Effector CD8-positive, alpha-beta T cell (primary cell): ENCODE measurements around the gene LRRC75A.
"Not testable (repeated sequence)": the region's sequence is repeated elsewhere in the genome, so short reads cannot be mapped to it uniquely, and the experiment has no call there.

Experiments
- DNase-seq: peaks from one replicate; lab custom pipeline; 2025; lab: John Stamatoyannopoulos, UW
- total RNA-seq, 4 experiments: gene quantifications; one replicate each; lab custom pipeline; 2026; lab: John Stamatoyannopoulos, UW

Gene LRRC75A, protein sequence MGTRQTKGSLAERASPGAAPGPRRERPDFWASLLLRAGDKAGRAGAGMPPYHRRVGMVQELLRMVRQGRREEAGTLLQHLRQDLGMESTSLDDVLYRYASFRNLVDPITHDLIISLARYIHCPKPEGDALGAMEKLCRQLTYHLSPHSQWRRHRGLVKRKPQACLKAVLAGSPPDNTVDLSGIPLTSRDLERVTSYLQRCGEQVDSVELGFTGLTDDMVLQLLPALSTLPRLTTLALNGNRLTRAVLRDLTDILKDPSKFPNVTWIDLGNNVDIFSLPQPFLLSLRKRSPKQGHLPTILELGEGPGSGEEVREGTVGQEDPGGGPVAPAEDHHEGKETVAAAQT
- total RNA-seq, result 5.7 to 9.9 (median 9.3) reads per million in 4 experiments

DNA sequence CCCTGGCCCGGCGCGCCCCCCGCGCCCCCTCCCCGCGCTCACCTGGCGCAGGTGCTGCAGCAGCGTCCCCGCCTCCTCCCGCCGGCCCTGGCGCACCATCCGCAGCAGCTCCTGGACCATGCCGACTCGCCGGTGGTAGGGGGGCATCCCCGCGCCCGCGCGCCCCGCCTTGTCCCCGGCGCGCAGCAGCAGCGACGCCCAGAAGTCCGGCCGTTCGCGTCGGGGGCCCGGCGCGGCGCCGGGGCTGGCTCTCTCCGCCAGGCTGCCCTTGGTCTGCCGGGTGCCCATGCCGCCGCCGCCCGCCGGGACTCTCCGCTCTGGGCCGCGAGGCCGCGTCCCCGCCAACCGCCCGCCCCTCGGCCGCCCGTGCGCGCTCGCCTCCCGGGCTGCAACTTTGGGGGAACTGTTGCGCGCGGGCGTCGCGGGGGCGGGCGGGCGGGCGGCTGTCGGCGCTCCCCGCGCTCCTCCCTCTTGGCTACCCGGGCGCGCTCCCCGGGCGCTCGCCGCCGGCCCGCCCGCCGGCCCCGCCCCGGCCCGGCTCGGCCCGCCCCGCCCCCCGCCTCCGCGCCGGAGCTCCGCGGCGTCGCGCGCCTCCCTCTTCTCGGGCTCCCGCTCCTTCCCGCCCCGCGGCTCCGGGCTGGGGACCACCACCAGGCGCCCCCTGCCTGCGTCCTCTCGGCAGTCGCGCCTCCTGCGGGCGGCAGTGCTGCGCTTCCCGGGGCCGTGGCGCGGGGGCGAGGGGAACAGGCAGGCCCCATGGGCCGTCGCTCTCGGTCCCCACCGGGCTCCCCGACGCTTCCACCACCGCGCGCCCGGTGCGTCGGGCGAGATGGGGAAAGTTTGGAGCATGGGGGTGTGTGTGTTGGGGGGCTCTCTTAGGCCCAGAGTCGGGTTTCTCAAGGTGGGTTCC lies at the start of gene LRRC75A:
Gene LRRC75A, minus strand, starts transcription at position 491 of the 910 bp plus-strand sequence. Its CDS starts 203 bp downstream, at position 288.
- DNase-seq, result peak; percentile 58

DNA sequence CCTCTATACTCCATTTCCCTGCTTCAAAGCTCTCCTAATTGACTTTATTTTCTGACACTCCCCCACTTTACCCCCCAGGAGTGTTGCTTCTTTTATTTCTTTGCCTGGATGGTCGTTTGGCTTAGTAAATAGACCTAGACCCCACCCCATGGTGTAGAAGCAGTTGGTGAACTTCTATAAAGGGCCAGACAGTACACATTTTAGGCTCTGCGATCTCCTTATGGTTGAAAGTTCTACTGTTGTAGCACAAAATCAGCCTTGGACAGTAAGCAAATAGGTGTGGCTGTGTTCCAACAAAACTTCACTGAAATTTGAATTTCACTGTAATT lies 45.1 kb upstream of the LRRC75A start:
- no peak for DNase-seq

DNA sequence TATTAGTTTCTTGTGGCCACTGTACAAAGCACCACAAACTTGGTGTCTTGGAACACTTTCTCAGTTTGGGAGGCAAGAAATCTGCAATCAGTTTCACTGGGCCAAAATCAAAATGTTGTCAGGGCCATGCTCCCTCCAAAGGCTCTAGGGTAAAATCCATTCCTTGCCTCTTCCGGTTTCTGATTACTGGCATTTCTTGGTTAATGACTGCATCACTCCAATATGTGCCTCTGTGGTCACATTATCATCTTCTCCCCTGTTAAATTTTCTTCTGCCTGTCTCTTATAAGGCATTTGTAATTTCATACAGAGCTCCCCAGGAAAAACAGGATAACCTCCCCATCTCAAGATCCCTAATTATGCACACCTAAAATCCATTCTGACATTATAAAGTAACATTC lies 42.2 kb upstream of the LRRC75A start:
- DNase-seq, result no peak

DNA sequence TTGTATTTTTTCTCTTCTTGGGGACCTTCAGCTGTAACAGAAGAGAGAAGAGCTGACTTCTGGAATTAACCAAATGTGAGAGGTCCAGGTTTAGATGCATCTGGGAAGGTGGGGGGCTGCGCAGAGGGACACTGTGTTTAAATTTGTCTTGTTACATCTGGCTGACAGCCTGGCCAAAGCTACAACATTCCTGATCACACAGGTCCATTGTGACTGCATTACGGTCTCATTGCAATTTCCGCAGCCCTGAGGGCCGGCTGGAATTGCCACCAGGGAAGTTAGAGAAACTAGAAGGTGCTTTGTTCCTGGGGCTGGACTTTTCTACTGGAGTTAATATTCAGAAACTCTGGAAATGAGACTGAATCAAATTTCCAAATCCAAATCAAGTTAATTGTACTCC lies 37.9 kb upstream of the LRRC75A start:
- DNase-seq, result no peak

DNA sequence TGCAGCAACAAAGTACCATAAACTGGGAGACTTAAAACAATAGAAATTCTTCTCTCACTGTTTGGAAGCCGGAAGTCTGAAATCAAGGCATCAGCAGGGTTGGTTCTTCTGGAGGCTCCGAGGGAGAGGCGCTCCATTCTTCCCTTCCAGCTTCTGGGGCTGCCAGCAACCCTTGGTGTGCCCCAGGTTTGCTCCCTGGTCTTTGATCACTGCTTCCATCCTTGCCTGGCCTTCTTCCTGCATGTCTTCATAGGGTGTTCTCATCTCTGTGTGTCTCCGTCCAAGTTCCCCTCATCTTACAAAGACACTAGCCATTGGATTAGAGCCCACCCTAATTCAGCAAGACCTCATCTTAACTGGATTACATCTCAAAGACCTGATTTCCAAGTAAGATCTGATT lies 35.3 kb upstream of the LRRC75A start:
- no peak for DNase-seq

DNA sequence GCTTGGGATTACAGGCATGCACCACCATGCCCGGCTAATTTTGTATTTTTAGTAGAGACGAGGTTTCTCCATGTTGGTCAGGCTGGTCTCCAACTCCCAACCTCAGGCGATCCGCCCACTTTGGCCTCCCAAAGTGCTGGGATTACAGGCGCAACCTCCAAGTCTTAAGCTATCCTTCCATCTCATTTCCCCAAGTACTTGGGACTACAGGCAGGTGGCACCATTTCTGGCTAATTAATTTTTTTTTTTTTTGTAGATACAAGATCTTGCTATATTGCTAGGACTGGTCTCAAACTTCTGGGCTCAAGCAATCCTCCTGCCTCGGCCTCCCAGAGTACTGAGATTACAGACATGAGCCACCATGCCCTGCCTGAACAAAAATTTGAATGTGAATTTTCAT lies 33.6 kb upstream of the LRRC75A start:
- DNase-seq, result not testable (repeated sequence)

DNA sequence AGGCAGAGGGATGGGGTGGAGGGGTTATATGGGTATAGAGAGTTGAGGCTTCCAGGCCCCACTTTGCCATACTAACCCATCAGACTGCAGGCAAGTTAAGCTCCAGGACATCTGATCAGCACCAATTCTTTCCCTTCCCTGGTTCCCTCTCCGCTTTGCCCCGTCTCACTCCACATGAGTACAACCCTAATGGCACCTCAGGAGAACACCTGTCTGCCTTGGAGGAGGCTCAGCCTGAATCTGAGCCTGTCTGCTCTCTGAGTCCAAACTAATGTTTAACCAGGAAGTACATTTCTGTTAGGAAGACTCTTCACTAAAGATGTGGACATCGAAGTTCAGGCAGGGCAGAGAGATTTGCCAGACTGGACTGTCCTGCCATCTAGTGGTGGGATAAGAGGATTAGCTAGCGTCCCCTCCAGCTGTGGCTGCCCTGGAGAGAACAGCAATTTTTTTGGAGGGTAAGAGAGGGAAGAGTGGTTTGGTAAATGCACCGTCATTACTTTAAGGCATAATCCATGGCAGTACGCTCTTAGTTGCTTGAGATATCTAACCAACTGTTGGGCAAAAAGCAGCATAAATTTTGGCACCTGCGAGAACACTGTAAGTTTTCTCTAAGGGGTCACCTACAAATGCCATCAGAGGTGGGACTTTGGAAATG lies 29.2 kb upstream of the LRRC75A start:
- DNase-seq, result peak; percentile 19

DNA sequence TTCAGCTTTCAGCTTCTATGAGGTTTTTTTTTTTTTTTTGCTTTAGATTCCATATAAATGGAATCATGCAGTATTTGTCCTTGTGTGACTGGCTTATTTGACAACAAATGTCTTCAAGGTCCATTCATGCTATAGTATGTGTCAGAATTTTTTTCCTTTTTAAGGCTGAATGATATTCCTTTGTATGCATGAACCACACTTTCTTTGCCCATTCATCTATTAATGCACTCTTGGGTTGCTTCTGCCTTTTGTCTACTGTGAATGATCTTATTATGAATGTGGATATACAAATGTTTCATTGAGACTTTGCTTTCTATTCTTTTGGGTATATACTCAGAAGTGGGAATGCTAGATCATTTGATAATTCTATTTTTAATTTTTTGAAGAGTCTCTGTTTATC lies 27.0 kb upstream of the LRRC75A start:
- no peak for DNase-seq

DNA sequence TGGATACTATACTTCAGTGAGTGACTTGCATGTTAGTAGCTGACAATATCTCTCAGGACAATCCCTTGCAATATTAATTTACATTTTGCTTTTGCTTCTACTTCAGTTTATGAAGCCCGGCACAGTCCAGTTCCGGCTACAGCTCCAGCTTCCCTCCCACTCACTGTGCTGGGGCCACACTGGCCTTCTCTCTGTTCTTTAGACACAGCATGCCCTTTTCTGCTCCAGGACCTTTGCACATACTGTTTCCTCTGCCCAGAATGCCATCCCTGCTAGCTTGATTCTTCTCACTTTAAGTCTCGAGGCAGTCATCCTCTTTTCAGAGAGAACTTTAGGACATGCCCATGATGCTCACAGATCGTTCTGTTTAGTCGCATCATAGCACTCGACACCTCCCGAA lies 25.5 kb upstream of the LRRC75A start:
- no peak for DNase-seq

DNA sequence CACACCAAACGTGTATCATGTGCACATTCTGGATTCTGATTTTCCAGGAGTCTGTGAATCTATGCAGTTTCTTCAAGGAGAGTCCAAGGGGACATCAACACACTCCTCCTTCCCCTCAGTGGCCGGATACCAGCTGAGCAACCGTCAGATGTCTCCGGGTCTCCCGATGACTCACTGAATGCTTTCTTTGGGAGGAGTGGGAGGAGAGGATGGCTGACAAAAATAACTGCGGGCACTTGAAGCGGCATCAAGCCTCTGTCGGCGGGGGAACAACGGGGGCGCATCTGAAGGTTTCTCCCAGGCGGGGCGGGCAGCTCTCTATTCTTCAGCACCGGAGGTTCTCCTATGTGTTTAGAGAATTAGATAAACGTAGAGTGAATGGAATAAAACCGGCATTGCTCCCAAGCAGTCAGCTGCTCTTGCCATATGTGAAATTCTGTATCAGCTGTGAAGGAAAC lies 24.6 kb upstream of the LRRC75A start:
- no peak for DNase-seq

DNA sequence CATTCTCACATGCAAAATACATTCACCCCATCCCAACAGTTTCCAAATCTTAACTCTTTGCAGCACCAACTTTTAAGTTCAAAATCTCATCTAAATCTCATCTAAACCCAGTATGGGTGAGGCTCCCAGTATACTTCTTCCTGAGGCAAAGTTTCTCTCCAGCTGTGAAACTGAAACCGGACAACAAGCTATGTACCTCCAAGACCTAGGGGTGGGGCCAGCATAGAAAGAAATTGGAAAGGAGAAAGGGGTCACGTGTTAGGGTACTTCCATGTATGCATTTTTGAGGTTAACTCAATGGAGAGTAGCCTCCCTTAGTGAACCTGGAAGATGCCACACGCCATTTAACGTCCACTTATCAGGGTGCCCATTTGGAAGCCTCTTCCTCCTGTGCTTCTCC lies 23.9 kb upstream of the LRRC75A start:
- no peak for DNase-seq

DNA sequence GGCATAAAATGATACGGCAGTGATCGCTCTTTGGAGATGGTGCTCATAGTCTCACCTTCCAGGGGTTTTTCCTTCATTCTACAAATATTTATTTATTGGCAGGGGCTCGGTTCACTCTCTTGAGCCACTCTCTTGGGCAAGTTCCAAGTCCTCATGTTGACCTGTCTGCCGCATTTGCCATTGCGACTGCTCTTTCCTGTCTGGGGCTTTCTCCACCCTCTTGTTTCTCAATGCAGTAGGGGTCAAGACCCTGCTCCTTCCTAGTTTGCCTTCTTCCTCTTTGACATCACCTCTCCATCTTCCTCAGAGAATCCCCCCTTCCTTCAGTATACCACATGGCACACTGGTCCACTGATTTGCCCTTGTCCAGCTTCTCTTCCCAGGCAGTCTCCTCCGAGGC lies 21.9 kb upstream of the LRRC75A start:
- DNase-seq, result no peak

DNA sequence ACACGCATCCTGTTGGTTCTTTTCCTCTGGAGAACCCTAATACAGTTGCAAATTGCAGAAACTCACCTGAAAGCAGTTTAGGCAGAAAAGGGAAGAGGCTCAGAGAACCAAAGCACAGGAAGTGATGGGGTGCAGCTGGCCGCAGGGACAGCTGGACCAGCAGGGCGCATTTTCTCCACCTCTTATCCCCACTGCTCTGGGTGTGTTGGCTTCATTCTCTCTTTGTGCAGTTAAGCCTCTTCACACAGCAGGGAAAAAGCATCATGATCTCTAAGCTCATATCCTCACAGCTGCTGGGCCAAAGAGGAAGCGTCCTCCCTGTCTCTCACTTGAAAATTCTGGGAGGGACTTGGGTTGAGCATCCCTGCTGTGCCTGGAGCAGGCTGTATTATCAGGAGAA lies 20.0 kb upstream of the LRRC75A start:
- no peak for DNase-seq

DNA sequence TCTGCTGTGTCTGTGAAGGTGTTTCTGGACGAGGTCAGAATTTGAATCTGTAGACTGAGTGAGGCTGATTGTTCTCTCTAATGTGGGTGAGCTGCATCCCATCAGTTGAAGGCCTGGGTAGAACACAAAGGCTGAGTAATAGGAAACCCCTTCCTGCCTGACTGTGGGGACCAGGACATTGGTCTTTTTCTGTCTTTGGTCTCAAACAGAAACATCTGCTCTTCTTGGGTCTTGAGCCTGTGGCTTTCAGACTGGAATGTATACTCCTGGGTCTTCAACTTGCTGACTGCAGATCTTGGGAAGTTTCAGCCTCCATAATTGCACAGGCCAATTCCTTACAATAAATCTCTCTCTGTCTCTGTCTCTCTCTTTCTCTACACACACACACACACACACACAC lies 19.6 kb upstream of the LRRC75A start:
- DNase-seq, result no peak

DNA sequence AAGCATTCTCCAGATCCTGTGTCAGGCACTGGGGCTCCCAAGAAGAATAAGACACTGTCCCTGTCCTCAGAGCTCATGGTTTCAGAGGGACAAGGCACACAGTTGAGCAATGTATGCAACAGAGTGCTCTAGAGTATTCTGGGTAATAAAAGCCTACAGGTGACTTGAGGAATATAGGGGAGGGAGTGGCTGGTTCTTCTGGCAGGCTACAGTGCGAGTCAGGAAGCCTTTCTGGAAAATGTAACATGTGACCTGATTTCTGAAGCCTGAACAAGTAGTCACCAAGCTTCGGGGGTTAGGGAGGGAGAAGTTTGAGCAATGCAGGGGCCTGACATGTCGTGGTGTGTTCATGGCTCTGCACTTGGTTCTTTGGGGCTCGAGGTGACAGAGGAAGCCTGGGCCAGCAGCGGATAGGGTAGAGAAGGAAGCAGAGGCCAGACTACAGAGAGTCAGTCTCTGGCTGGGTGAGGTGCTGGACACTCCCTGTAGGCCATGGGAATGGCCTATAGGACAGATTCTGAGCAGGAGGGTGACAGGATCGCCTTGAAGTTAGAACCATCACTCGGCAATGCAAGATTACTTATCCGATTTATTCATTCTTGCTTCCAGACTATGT lies 16.0 kb upstream of the LRRC75A start:
- DNase-seq, result no peak

DNA sequence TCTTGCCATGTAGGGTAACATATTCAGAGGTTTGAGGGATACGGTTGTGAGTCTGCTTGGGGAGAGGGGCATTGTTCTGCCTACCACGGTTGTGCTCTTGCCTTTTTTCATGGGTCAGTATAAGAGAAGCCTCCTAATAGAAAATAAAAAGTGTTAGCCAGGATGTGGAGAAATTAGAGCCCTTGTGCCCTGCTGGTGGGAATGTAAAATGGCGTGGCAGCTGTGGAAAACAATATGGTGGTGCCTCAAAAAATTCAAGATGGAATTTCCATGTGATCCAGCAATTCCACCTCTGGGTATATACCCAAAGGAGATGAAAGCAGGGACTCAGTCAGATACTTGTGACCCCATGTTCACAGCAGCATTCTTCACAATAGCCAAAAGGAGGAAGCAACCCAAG lies 14.2 kb upstream of the LRRC75A start:
- no peak for DNase-seq

DNA sequence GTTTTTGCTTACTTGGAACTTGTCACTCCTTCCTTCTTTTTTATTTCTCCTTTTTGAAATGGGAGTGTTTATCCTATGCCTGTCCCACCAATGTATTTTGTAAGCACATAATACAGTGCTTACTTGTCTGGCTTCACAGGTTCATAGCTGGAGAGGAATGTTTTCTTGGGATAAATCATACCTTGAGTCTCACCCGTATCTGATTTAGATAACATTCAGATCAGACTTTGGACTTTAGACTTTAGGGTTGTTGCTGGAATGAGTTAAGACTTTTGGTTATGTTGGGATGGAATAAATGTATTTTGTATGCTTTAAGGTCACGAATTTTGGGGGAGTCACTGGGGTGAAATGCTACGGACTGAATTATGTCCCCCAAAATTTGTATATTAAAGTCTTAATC lies 13.0 kb upstream of the LRRC75A start:
- DNase-seq, result no peak

DNA sequence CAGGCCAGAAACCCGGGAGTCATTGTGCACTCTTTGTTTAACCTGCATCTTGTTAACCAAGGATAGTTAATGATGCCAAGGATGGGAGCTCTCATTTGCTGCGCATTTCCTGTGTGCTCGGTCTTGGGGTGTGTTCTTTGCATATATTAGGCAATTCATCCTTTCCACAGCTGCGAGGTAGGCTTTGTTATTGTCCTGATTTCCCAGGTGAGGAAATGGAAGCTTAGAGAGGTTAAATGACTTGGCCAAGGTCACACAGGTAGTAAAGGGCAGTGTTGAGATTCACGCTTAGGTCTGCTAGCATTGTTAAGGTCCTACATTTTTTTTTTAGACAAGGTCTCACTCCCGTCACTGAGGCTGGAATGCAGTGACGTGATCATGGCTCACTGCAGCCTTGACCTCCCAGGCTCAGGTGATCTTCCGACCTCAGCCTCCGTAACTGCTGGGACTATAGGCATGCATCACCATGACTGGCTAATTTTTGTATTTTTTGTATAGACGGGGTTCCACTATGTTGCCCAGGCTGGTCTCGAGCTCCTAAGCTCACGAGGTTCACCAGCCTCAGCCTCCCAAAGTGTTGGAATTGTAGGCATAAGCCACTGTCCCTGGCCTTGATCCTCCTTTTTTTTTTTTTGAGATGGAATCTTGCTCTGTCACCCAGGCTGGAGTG lies 5.0 kb upstream of the LRRC75A start:
- no peak for DNase-seq

DNA sequence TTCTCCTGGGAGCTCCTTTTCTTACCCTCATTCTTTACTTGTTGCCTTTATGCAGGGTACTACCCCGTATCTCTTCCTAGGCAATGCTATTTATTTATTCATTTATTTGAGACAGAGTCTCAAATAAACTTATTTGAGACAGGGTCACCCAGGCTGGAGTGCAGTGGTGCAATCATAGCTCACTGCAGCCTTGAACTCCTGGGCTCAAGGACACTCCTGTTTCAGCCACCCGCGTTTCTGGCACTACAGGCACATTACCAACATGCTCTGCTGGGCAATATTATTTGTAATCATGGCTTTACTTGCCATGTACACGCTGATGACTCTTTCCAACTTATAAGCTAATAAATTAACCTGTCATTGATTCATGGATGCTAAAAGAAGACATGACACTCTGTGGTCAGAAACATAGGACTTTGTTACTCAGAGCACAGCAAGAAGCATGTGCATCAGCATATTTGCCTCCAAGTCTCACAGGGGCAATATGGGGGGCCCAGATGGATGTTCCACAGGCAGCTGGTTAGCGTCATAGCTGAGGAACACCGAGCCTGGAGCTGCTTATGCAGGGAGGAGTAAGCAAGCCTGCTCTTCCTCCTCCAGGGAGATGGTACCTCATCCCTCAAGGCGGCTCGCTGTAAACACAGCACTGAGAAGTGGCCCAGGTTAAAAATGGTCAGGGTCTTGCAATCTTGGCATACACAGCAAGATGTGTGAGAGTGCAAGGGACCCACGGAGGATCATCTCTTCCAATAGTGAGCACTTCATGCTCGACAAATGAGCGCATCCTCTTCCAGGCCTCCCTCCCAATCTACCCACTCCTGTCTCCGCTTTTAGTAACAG lies 4.2 kb upstream of the LRRC75A start:
- DNase-seq, result no peak

DNA sequence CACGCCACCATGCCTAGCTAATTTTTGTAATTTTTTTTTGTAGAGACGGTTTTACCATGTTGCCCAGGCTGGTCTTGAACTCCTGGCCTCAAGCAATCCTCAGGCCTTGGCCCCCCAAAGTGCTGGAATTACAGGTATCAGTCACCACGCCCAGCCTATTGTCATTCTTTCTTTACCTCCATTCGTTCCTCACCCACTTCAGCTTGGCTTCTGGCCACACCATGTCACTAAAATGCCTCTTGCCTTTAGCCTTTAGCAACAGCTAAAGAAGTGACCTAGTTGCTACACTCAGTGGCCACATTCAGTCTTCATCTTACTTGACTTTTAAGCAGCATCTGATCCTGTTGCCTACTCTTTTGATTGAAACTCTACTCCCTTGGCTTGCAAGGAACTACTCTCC lies 3.6 kb upstream of the LRRC75A start:
- DNase-seq, result no peak

DNA sequence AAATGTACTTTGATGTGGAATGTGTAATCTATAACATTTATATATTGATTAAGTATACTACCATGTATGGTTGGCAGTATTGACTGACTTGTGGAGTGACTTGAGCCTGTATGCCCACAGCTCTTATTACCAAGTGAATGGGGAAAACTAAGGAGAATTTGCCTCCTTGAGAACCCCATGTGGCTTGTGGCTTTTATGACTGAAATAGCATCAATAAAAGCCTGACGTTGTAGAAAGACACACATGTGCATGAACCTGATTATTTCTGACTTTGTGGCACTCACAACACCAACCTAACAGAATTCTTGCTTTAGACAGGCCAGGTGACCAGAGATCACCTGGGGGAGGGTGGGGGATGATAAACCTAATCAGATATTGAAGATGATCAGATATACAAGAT lies 2.1 kb upstream of the LRRC75A start:
- DNase-seq, result no peak
